Endothelial cell (in vitro differentiated cells): ENCODE results near the gene PLIN4. TPM values are rescaled to one million over a fixed set of nuclear protein-coding genes. Genes with fewer than 3 reads are reported as not detected.

ENCODE experiments used
- DNase-seq: peaks from one replicate; pipeline ENCODE4 v3.0.0; 2021; ENCODE audit warnings: low spot score
- H3K27ac Mint-ChIP-seq: one replicate; pipeline ENCODE4 v1.8.0; 2021; ENCODE audit warnings: mixed read lengths, inconsistent platforms; ENCODE audit not compliant: unreplicated experiment
- H3K27me3 Mint-ChIP-seq: one replicate; pipeline ENCODE4 v1.8.0; 2021; ENCODE audit warnings: mild to moderate bottlenecking, moderate library complexity, mixed read lengths, inconsistent platforms; ENCODE audit not compliant: unreplicated experiment
- H3K36me3 Mint-ChIP-seq: one replicate; pipeline ENCODE4 v1.8.0; 2021; ENCODE audit warnings: mild to moderate bottlenecking, low read depth, mixed read lengths, inconsistent platforms; ENCODE audit not compliant: unreplicated experiment
- H3K4me1 Mint-ChIP-seq: one replicate; pipeline ENCODE4 v1.8.0; 2021; ENCODE audit warnings: mild to moderate bottlenecking, mixed read lengths, inconsistent platforms; ENCODE audit not compliant: unreplicated experiment
- H3K4me3 Mint-ChIP-seq: one replicate; pipeline ENCODE4 v1.8.0; 2021; ENCODE audit warnings: mild to moderate bottlenecking, mixed read lengths, inconsistent platforms; ENCODE audit not compliant: unreplicated experiment
- H3K9me3 Mint-ChIP-seq: one replicate; pipeline ENCODE4 v1.8.0; 2021; ENCODE audit warnings: mixed read lengths, inconsistent platforms; ENCODE audit not compliant: unreplicated experiment
- CTCF ChIP-seq: fragments of 200-600 bp; sonication (generic); IDR thresholded peaks from one replicate; pipeline ENCODE4 v1.5.0; 2021; ENCODE audit warnings: antibody characterized with exemption; ENCODE audit not compliant: unreplicated experiment
- total RNA-seq: library from RNA; stranded (reverse); fragmentation: NEBNext Ultra II Directional; extraction: Animal tissue kit (Norgen Biotek cat#: 25700); gene quantifications from one replicate; pipeline ENCODE4 v1.2.1, GENCODE V29; 2021; ENCODE audit not compliant: unreplicated experiment

Gene PLIN4
- total RNA-seq, 1 donor from 2014 or later: 0.13 TPM

- no peak for DNase-seq
- peaks cover 14% of the 10 kb centered on the region for H3K27me3 Mint-ChIP-seq
- TF ChIP-seq CTCF: no peak
These were observed 62.4 kb downstream of the PLIN4 start for GRCh38 chr19:4455719-4456475.

GRCh38 chr19:4454747-4455718 is 63.3 kb downstream of the PLIN4 start:
- Mint-ChIP-seq H3K9me3 (no peaks in the 10 kb centered on the region), H3K36me3 (peaks cover 4% of the 10 kb centered on the region), H3K4me3 (no peak overlapping the region), H3K4me1 (peaks cover 12% of the 10 kb centered on the region), H3K27ac (no peak overlapping the region), H3K27me3 (peaks cover 14% of the 10 kb centered on the region)
- no peak for TF ChIP-seq CTCF
- no peak for DNase-seq

More at GRCh38 chr19:4455719-4456475, 62.4 kb downstream of the PLIN4 start:
- Mint-ChIP-seq H3K4me3 (peak overlapping the region; percentile 89), H3K9me3 (no peaks in the 10 kb centered on the region), H3K4me1 (peaks cover 12% of the 10 kb centered on the region), H3K27ac (peak overlapping the region; percentile 93), H3K36me3 (peaks cover under 1% of the 10 kb centered on the region)

GRCh38 chr19:4453232-4454179 is 64.8 kb downstream of the PLIN4 start:
- peaks cover 12% of the 10 kb centered on the region for H3K4me1 Mint-ChIP-seq
- H3K27ac Mint-ChIP-seq: no peak overlapping the region
- no peak for TF ChIP-seq CTCF
- no peaks in the 10 kb centered on the region for H3K9me3 Mint-ChIP-seq
- H3K27me3 Mint-ChIP-seq: peaks cover 14% of the 10 kb centered on the region
- peaks cover 4% of the 10 kb centered on the region for H3K36me3 Mint-ChIP-seq
- DNase-seq: no peak
- H3K4me3 Mint-ChIP-seq: no peak overlapping the region

GRCh38 chr19:4452230-4452990 is 65.9 kb downstream of the PLIN4 start:
- Mint-ChIP-seq H3K4me1 (peaks cover 12% of the 10 kb centered on the region), H3K27me3 (peaks cover 12% of the 10 kb centered on the region), H3K4me3 (no peak overlapping the region), H3K36me3 (peaks cover 4% of the 10 kb centered on the region), H3K9me3 (no peaks in the 10 kb centered on the region), H3K27ac (no peak overlapping the region)
- DNase-seq: no peak
- no peak for TF ChIP-seq CTCF
